ENCODE data around the gene SUPT3H. TPM values are rescaled to one million over a fixed set of nuclear protein-coding genes. Genes with fewer than 3 reads are reported as not detected.
"Not testable (repeated sequence)": the region's sequence is repeated elsewhere in the genome, so short reads cannot be mapped to it uniquely, and the experiment has no call there.

Gene SUPT3H
- total and polyA plus RNA-seq, 12 donors = 2.1 to 6.2 (median 3.5) TPM

- H3K27me3 ChIP-seq = no peaks in the 10 kb centered on the region
- H3K36me3 ChIP-seq = no peaks in the 10 kb centered on the region
- H3K27ac ChIP-seq = no peak overlapping the region
- intact Hi-C loops (cut with DNase I) = no loop called here
- TF ChIP-seq CTCF (IDR thresholded peaks at IDR 0.05) = no peak
- 96 to 97% methylated on average over 5 of the region's 5 CpGs for WGBS, 2 donors
- peaks cover 0 to 19% (median 0%) of the 10 kb centered on the region in 11 donors for H3K9me3 ChIP-seq
- no peak for ATAC-seq
- H3K4me1 ChIP-seq = no peaks in the 10 kb centered on the region
- H3K4me3 ChIP-seq = no peak overlapping the region
- DNase-seq = no peak
Measured at GRCh38 chr6:45289751-45290514, 87.8 kb downstream of the SUPT3H start.

- 96 to 97% methylated on average over 3 of the region's 3 CpGs for WGBS, 2 donors
Measured at GRCh38 chr6:45286707-45287106, 91.0 kb downstream of the SUPT3H start.

DNA sequence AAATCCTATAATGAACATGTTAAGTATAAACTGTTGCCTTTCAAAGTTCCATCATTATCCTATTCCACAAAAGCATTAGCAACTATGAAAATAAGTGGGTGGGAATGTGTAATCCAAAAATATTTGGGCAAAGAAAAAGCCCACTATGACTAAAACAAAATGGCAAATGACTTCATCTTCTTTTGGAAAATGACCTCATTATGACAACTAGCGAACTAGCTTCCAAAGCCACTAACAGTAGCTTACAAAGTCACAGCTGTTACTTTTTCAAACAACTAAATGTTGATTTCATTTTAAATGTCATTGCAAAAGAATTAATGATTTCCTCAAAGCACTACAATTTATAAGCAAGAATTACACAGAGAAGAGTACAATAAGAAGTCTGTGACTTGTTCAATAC lies 99.4 kb downstream of the SUPT3H start:
- DNase-seq (no peak), ATAC-seq (no peak)
- Histone ChIP-seq H3K36me3 (no peaks in the 10 kb centered on the region), H3K9me3 (peaks cover 0 to 24% (median 0%) of the 10 kb centered on the region in 11 donors), H3K4me3 (no peak overlapping the region), H3K27ac (no peak overlapping the region), H3K27me3 (no peaks in the 10 kb centered on the region), H3K4me1 (no peaks in the 10 kb centered on the region)
- WGBS, 2 donors = 77 to 82% methylated on average over 1 of the region's 1 CpG
- intact Hi-C loops (cut with DNase I) = no loop called here
- TF ChIP-seq CTCF (IDR thresholded peaks at IDR 0.05) = no peak

More at GRCh38 chr6:45286707-45287106, 91.0 kb downstream of the SUPT3H start:
- ATAC-seq; H3K36me3 ChIP-seq; H3K27ac ChIP-seq; H3K27me3 ChIP-seq; H3K4me3 ChIP-seq; intact Hi-C loops (cut with DNase I); DNase-seq; H3K4me1 ChIP-seq: not testable (repeated sequence)
- peaks cover 0 to 17% (median 0%) of the 10 kb centered on the region in 11 donors for H3K9me3 ChIP-seq

GRCh38 chr6:45277741-45278140 lies 100.0 kb downstream of the SUPT3H start:
- WGBS, 2 donors = 96% methylated on average over 4 of the region's 4 CpGs
- ATAC-seq; intact Hi-C loops (cut with DNase I); H3K27ac ChIP-seq; H3K4me1 ChIP-seq; H3K4me3 ChIP-seq; H3K27me3 ChIP-seq; H3K36me3 ChIP-seq; DNase-seq: not testable (repeated sequence)
- H3K9me3 ChIP-seq = peaks cover 0 to 24% (median 0%) of the 10 kb centered on the region in 11 donors

DNA sequence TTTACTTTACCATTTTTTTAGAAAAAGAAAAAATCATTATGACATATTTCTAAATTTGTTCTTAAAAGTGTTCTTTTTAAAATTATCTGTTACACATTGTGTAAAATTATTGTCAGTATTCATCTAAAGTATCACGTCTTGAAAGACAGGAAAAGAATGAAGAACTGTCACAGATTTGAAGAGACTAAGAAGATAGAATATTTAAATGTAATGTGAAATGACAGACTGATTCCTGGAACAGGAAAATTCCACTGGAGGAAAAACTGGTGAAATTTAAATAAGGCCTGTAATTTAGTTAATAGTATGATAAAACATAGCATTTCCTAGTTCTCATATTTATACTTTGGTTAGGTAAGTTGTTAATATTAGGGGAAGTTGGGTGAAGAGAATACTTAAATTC lies 102.4 kb downstream of the SUPT3H start:
- ATAC-seq (no peak), DNase-seq (no peak)
- no peaks in the 10 kb centered on the region for H3K27me3 ChIP-seq
- H3K9me3 ChIP-seq = peaks cover 0 to 6% (median 0%) of the 10 kb centered on the region in 11 donors
- WGBS, 2 donors = 90% methylated on average over 1 of the region's 1 CpG
- intact Hi-C loops (cut with DNase I) = no loop called here
- no peak overlapping the region for H3K27ac ChIP-seq
- H3K36me3 ChIP-seq = no peaks in the 10 kb centered on the region
- no peak overlapping the region for H3K4me3 ChIP-seq
- H3K4me1 ChIP-seq = no peaks in the 10 kb centered on the region
- no peak for TF ChIP-seq CTCF (IDR thresholded peaks at IDR 0.05)

All from heart right ventricle (tissue), 16 donors.